Stimulated activated CD4-positive, alpha-beta T cell treated with anti-CD3 and anti-CD28 coated beads, TNF-alpha, amount 100 ng/mL, for 48 hours (primary cell): ENCODE results near the gene CERS6.
"Not testable (repeated sequence)": the region's sequence is repeated elsewhere in the genome, so short reads cannot be mapped to it uniquely, and the experiment has no call there.

ENCODE experiments used
- DNase-seq, 3 donors: peaks; one replicate each; pipeline ENCODE4 v3.0.0-alpha.2; 2020; ENCODE audit warnings: low read depth in 3 of 3

Gene CERS6

DNA sequence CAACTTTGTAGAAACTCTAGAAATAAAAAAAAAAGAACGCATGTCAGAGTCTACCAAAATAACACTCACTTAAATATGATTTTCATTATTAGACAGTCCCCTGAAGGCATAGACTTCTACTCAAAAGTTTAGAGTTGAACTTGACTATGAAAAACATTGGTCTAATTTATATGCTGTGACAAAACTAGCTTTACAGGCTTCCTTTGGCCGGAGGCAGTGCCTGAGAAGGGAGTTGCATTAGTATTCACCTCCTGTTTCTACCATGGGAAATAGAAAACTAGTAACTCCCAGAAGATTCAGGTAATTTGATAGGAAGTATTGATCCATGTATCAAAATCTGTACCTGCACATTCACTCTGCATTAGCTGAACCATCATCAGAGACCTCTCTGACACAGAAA, 182.9 kb downstream of the CERS6 start:
- no peak for DNase-seq

DNA sequence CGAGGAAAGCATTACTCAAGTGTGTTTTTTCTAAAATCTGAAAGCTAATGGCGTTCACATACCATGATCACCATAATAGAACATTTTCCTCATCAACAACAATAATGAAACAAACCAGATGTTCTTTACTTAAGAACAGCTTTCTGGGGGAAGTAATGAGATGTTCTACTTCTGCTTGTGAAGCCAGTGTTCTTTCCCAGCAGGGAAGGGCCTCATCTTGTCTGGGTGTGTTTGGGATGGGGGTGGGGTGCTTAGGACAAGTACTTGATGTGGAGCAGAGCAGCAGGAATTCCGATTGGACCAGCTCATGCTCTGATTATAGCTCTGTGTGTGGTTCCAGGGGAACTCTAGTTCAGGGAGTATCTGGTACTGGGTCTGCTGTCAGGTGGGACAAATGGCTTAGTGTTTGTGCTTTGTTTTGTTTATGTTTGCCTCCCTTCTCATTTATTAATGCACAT, 183.4 kb downstream of the CERS6 start:
- DNase-seq: no peak

DNA sequence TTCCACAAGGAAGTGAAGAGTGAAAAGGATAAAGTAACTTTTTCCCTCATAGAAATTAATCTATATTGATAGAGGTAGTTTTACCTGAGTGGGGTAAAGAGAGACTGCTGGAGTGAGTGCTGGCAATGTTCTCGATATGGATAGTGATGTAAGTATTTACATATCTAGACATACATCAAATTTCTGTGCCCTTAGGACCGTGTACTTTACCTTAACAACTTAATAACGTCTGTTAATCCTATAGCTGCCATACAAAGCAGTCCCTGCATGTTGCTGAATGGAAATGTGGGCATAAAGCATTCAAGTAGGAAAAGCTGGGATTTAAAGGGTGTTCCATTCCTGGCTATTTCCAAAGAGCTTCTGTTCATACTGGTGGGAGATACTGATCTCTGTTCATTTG, 184.0 kb downstream of the CERS6 start:
- no peak for DNase-seq

DNA sequence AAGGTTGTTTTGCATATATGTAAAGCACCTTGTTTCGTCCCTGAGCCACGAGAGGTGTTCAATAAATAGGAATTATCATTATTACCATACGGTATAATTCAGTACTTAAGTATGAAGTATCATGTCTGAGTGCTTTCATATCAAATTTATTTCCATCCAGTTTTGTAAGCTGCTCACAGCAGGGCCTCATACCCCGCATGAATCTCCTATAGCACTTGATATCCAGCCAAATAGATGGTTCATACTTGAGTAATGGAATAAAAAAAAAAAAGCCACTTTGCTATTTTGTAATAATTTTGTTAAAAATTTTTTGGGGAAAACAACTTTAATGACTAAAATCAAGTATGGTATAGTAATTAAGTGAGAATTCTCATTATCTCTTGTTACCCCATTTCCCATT, 185.6 kb downstream of the CERS6 start:
- DNase-seq: no peak

DNA sequence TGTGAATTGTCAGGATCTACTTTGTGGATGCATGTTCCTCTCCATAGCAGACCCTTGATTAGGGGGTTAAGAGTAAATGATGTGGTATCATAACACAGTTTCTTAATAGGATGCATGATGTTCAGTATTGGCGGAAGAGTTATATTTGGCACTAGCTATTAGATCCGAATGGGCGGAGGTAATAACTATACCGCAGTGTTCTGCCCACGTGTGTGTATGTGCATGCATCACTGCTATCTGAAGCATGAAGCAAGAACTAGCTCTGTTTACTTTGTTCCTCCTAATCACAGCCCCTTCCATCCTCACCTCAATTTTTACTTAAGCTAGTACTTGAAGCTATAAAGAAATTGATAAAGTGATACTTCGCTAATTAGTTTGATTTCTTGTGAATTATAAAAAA, 186.8 kb downstream of the CERS6 start:
- DNase-seq: no peak

DNA sequence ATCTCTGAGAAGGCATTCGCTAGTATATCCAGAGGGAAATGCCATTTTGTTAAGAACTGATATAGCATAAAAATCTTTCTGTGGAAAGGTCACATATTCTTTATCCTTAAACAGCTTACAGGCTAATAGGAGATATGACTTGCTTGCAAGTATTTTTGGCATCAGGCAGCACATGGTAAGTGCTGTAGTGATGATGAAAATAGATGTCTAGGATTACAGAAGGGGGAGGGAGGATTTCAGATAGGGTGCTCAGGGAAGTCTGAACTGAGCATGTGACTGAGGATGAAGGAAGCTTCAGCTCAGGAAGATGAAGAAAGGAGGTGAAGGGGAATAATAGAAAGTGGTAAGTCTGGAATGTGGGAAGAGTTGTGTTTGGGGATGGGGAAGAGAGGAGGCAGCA, 187.9 kb downstream of the CERS6 start:
- DNase-seq: no peak

DNA sequence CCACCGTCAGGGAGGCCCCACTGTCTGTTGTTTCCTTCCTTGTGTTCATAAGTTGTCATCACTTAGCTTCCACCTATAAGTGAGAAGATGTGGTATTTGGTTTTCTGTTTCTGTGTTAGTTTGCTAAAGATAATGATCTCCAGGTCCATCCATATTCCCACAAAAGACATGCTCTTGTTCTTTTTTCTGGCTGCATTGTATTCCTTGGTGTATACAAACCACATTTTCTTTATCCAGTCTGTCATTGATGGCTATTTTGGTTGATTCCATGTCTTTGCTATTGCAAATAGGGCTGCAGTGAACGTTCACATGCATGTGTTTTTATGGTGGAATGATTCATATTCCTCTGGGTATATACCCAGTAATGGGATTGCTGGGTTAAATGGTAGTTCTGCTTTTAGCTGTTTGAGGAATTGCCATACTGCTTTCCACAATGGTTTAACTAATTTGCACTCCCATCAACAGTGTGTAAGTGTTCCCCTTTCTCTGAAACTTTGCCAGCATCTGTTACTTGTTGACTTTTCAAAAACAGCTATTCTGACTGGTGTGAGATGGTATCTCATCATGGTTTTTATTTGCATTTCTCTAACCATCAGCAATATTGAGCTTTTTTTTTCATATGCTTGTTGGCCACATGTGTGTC, 189.7 kb downstream of the CERS6 start:
- DNase-seq: no peak

DNA sequence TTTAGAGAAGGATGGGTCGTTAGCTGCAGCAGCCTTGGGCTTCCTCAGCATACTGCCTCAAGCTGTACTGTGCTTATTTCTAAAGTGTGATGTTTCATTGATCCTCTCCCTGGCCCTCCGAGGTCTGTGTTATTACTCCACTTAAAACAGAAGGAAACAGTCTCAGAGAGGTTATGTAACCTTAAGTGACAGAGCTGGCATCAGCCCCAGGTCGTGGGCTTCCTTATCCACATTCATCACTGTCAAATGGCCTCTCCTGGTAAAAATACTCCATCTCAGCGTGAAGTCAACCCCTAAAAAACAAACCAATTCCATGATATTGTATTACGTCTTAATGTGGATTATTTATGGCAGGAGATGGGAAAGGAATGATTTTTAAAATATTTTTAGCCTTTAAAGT, 193.0 kb downstream of the CERS6 start:
- DNase-seq: no peak

DNA sequence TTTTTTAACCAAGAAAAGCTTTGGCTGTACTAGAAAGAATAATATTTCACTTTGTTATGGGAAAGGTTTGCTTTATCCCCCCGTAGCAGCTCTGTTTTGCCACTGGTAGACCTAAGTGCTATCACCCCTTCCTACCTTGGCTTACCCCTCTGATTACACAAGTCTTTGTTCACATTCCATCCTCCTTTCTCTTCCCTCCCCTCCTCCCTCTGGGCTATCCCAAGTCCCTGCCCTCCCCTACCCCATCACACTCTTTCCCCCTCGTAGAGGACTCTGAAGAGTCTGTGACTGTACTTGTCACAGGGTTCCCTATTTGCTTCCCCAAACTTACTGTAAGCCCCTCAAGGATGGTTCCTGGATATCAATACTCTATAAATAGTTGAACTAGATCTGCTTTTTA, 193.5 kb downstream of the CERS6 start:
- DNase-seq: no peak

DNA sequence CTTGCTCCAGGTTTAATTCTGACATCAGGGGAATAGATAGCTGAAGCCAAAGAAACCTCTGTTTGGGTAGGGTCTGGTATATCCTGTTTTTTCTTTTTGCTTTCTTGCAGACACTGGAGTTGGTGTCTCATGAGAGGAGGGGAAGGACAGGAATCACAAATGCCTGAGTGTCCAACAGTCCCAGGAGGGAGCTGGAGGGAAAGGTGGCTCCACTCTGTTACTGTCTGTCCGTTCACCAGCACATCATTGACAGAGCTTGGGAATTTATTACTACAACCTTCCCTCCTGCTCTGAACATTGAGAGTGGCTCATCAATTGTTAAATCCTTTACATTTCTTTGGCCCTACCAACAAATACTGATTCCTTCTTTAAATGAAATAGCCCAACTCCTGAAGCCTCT, 194.1 kb downstream of the CERS6 start:
- DNase-seq: no peak

DNA sequence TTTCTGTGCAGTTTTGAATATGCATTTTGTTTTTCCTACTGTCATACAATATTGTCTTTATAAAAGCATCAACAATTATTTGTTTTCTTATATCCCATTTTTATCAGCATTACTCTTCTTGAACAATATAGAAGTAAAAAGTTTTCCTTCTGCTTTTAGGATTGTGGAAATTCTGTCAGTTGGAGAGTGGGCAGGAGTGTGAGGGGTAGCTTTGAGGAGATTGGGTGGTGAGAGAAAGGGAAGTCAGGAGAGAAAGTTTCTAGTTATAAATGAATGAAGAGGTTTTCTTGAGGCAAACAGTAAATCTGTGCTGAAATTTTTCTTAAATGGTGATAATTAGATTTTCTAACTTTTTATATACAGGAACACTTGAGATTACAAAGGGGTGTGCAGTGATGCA, 194.7 kb downstream of the CERS6 start:
- no peak for DNase-seq

DNA sequence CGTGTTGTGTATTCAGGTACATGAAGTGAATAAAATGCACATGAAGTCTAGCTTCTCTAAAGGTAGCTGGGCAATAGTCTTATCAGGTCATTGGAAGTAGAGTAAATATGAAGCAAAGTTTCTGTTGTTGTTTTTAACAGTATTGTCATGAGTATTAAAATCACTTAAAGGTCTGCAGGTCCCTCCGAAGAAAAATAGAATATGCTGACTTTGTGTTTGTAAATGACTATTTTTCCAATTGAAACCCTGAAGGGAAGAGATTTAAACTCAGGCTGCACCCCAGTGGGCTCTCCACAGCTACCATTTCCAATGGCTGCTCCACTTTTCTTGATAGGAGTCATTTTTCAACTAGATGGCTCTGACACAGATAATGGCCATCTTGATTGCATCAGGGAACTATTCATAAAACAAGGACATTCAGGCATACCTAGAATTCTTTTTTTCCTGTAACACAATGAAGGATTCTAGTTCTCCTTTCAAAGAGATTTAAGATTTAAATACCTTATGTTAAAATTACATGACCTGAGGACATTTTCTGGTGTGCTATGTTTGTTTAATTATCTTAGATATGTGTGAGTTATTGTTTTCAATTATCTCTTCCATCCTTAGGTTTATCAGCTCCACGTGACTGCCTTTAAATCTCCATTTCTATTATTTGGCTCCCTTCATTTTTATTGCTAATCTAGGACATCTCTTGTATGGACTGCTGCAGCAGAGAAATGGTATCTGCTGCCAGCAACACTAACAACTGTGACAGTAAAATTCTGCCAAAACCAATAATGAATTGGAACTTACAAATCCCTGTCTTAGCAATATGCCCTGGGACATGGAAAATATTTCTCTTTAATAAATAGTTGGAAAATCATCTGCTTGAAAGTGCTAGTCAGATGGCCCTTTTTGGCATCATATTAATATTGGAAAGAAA, 197.2 kb downstream of the CERS6 start:
- DNase-seq: no peak

DNA sequence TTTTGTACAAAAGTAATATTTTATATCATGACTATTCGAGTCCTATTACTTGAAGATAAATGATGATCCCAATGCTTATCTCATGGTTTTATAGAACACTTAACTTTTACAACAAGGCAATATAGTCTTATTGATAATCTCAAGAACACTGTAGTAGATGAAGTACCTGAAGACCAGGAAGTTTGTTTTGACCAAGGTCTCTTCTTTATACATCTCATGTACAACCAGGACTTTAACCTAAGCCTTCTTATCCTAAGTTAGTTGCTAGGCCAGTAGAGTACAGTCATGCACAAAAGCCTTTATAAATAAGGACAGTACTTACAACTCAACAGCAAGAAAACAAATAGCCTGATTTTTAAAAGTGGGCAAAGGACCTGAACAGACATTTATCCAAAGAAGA, 198.6 kb downstream of the CERS6 start:
- no peak for DNase-seq

DNA sequence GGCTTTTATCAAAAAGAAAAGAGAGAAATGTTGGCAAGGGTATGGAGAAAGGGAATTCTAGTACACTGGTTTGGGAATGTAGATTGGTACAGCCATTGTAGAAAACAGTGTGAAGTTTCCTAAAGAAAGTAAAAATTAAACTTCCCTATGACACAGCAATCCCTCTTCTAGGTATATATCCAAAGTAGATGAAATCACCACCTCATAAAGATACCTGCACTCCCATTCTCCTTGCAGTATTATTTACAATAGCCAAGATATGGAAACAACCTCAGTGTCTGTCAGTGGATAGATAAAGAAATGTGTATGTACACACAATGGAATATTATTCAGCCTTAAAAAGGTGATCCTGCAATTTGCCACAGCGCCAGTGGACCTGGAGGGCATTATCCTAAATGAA, 199.1 kb downstream of the CERS6 start:
- no peak for DNase-seq

DNA sequence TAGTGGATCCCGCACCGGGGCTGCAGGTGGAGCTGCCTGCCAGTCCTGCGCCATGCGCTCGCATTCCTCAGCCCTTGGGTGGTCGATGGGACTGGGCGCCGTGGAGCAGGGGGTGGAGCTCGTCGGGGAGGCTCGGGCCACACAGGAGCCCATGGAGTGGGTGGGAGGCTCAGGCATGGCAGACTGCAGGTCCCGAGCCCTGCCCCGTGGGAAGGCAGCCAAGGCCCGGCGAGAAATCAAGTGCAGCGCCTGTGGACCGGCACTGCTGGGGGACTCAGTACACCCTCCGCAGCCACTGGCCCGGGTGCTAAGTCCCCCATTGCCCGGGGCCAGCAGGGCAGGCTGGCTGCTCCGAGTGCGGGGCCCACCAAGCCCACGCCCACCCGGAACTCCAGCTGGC, 201.3 kb downstream of the CERS6 start:
- DNase-seq: not testable (repeated sequence)

DNA sequence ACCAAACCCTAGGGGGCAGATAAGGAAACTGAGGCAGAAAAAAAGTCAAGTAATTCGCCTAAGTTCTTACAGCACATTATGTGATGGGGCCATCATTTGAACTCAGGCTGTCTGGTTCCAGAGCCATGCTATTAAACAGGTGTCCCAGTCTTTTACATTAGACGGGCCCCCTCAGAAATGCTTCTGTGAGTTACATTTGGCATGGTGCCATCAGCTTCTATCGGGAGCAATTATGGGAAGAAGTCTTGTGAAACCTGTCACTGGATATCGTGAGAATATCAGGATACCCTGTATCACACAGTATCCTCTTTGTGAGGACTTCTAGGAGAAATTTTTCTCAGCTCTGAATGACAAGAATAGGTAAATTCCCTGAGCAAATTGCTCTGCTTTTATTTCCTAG, 202.6 kb downstream of the CERS6 start:
- no peak for DNase-seq

DNA sequence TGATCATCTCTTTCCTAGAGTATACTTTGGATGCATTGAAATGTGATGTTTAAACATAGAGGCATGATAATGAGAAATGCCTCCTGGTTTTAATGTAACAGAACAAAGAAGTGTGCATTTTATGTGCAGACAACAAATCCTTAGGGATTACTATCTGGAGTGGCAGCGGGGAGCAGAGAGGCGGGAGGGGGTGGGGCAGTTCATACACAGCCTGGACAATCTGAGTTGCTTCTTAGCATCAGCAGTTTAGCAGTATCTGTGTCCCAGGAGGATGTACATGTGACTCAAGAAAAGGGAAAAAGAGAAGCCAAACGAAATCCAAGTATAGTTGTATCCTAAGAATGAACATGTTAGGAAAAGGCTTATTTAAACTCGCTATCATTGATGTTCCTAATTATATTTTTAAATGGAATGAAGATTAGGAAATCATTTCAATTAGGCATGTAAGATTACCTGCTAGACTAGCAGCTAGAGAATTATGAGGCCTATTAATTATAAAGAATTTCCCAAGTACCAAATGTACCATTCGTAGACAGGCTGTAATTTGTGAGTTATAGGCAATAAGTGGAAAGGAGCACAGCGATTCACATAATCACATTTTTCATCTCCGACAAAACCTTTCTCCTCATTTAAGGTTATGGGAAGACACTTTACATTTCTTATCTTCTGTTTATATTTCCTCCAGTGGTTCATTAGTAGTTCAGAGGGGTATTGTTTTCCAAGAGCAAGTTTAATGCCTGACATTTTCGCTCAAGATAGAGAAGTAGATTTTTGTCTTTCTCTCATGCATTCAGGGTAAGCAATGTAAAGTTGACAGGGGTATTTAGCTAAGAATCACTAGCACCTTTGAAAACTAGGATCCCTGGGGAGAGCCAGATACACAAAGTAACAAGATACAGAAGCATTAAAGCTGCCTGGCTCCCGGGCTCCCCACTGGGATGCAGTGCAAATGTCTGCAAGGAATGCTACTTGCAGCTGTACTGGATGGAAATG, 205.1 kb downstream of the CERS6 start:
- no peak for DNase-seq

DNA sequence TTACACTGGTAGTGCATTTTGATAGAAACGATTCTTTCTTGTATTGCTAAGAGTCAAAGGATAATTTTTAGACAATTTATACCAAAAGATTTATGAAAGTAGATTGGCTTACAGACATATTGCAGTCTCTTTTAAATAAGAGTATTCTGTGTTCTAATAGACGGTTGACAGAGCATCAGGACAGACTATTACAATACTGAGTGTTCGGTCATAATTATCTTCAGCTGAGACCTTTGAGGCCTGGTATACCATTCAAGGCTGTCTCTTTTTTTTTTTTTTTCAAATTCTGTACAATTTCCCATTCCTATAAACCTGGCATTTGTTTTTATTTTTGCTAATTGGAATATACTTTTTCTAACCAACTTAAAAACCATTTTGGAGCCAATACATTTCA, 205.8 kb downstream of the CERS6 start:
- no peak for DNase-seq

DNA sequence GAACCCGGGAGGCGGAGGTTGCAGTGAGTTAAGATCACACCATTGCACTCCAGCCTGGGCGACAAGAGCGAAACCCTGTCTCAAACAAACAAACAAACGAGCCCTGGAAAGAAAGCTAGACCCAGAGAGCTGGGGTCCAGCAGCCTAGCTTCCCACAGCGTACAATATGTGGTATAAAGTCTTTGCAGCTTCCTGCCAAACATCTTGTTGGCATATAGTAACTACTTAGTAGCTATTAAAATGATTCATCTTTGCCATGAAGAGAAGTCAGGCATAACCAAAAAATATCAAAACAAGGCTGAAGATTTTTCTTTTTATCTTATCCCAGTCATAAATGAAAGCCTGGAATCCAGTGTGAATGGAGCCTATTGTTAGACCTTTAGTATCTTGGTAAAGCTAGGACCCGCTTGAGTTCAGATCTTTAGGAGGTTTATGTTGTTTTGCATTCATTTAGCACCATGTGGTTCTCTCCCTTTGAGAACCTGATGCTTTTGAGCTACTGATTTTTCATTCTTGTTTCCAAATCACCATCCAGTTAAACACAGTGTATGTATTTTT, 206.7 kb downstream of the CERS6 start:
- no peak for DNase-seq

DNA sequence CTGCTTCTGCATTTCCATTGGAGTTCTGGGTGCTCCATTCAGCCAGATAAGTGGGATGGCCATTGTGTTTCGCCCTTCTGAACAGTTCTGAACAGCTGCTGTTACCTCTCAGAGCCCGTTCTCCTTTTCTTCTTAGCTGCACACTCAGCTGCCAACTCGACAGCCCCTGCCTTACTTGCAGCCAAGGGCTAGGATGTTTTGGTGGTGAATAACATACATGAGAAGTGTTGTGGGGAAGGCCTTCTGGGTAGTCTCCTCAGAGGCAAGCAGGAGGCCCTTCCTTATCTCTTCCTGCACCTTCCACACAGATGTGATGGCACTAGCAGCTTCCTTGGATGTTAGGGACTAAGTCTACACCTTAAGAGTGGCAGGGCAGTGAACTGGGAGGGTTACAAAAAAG, 207.9 kb downstream of the CERS6 start:
- no peak for DNase-seq

DNA sequence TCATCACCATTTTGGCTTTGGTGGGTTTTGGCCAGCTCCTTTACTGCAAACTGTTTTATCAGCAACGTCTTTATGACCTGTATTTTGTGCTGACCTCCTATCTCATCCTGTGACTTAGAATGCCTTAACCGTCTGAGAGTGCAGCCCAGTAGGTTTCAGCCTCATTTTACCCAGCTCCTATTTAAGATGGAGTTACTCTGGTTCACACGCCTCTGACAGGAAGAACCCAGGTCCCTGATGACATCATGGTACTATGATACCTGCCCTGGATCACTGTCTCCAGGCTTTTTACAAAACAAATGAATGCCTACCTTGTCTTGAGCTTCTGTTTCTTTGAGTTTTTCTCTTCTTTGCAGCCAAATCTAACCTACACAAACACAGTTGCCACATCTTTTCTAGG, 208.6 kb downstream of the CERS6 start:
- not testable (repeated sequence) for DNase-seq

DNA sequence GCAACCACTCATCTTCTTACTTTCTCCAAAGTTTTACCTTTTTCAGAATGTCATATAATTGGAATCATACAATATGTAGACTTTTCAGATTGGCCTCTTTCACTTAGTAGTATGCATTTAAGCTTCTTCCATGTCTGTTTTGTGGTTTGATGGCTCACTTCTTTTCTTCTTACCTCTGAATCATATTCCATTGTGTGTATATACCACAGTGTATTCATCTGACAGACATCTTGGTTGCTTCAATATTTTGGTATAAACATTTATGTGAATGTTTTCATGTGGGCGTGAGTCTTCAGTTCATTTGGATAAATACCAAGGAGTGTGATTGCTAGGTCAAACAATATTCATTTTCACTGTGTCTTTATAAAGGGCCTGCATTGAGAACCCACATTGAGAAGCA, 210.3 kb downstream of the CERS6 start:
- DNase-seq: no peak
